HCT116 (cell line): ENCODE data around the gene SH3PXD2A. TPM values are rescaled to one million over a fixed set of nuclear protein-coding genes. Genes with fewer than 3 reads are reported as not detected.

ENCODE experiments used
- ATAC-seq: fragments of 200-7000 bp; cut with Tn5 transposase; 2 replicates; pipeline ENCODE4 v1.9.1; 2020; ENCODE audit warnings: mild to moderate bottlenecking, moderate library complexity
- BruUV-seq: library from RNA; stranded (reverse); fragments of 400-500 nt; replicated peaks from 2 replicates; lab custom pipeline; 2021; lab: Mats Ljungman, UMichigan
- CTCF ChIA-PET: fragments of 300-600 bp; sonication (Branson Sonifier 250); formaldehyde crosslinking; loops from one replicate; lab custom pipeline; 2021; ENCODE audit warnings: antibody characterized with exemption; lab: Charles Lee
- POLR2A ChIA-PET: fragments of 300-600, 350-600 bp; sonication (Branson Sonifier 250); formaldehyde crosslinking; loops from one replicate; lab custom pipeline; 2021; ENCODE audit warnings: antibody characterized with exemption; lab: Charles Lee
- RAD21 ChIA-PET, 2 experiments: fragments of 300-600 bp; sonication (Branson Sonifier 250); formaldehyde crosslinking; loops; one replicate each; lab custom pipeline; 2023; ENCODE audit warnings: low total read pairs in 2 of 2; ENCODE audit not compliant: uncharacterized antibody in 2 of 2, unreplicated experiment in 2 of 2, low non-redundant PET in 1 of 2; lab: Charles Lee
- DNase-seq: peaks from one replicate; pipeline ENCODE4 v3.0.0-alpha.2; 2010; ENCODE audit warnings: low read depth, low spot score
- H2AFZ ChIP-seq: fragments of 200-600 bp; shearing (Covaris generic), sonication (generic); 2 replicates; pipeline ENCODE4 v1.6.1; 2017; ENCODE audit warnings: low read depth, mixed run types, mixed read lengths, antibody characterized with exemption, low read length; ENCODE audit not compliant: poor library complexity, severe bottlenecking
- H3K27ac ChIP-seq: 2 replicates; pipeline ENCODE4 v1.5.1; 2012; ENCODE audit warnings: low read depth, low read length
- H3K27me3 ChIP-seq: fragments of 200-600 bp; sonication (generic); 2 replicates; pipeline ENCODE4 v1.6.1; 2016; ENCODE audit warnings: mixed run types, low read length, mixed read lengths; ENCODE audit not compliant: insufficient read depth
- H3K36me3 ChIP-seq, 2 experiments: fragments of 200-500 bp in 1 of 2; fragments of 200-600 bp in 1 of 2; sonication (Bioruptor generic) in 1 of 2; sonication (generic) in 1 of 2; 2 replicates each; pipeline versions ENCODE4 v1.5.1 to v1.6.1; 2014 to 2016; ENCODE audit warnings: low read length in 2 of 2, inconsistent platforms in 1 of 2, mixed read lengths in 1 of 2, mixed run types in 1 of 2; ENCODE audit not compliant: insufficient read depth in 2 of 2, control insufficient read depth in 1 of 2
- H3K4me1 ChIP-seq, 2 experiments: fragments of 200-600 bp in 1 of 2; sonication (generic) in 1 of 2; 2 replicates each; pipeline versions ENCODE4 v1.5.1 to v1.6.1; 2012 to 2017; ENCODE audit warnings: low read length in 2 of 2, inconsistent platforms in 1 of 2, mild to moderate bottlenecking in 1 of 2, mixed read lengths in 1 of 2, mixed run types in 1 of 2, moderate library complexity in 1 of 2; ENCODE audit not compliant: insufficient read depth in 2 of 2, control insufficient read depth in 1 of 2
- H3K4me2 ChIP-seq: fragments of 200-600 bp; sonication (generic); 2 replicates; pipeline ENCODE4 v1.6.1; 2017; ENCODE audit warnings: mixed run types, low read length, mixed read lengths
- H3K4me3 ChIP-seq, 2 experiments: fragments of 200-600 bp in 1 of 2; sonication (generic) in 1 of 2; replicated peaks in 1 of 2; 2 replicates each; pipeline ENCODE4 v1.5.1; 2011 to 2016; ENCODE audit warnings: low read length in 2 of 2, control low read depth in 1 of 2, low read depth in 1 of 2, mild to moderate bottlenecking in 1 of 2, mixed read lengths in 1 of 2, mixed run types in 1 of 2
- H3K79me2 ChIP-seq: fragments of 200-600 bp; sonication (generic); 2 replicates; pipeline ENCODE4 v1.6.1; 2017; ENCODE audit warnings: mild to moderate bottlenecking, mixed run types, low read length, moderate library complexity, mixed read lengths; ENCODE audit not compliant: insufficient read depth
- H3K9ac ChIP-seq: fragments of 200-600 bp; sonication (generic); 2 replicates; pipeline ENCODE4 v1.6.1; 2016; ENCODE audit warnings: low read length, mixed read lengths
- H3K9me2 ChIP-seq: fragments of 200-600 bp; sonication (generic), shearing (Covaris generic); 2 replicates; pipeline ENCODE4 v1.6.1; 2017; ENCODE audit warnings: mixed run types, mild to moderate bottlenecking, moderate library complexity; ENCODE audit not compliant: insufficient read depth
- H3K9me3 ChIP-seq, 2 experiments: fragments of 200-500 bp in 1 of 2; fragments of 200-600 bp in 1 of 2; sonication (Bioruptor generic) in 1 of 2; sonication (generic) in 1 of 2; 2 replicates each; pipeline ENCODE4 v1.6.1; 2014 to 2017; ENCODE audit warnings: low read length in 2 of 2, mixed read lengths in 2 of 2, inconsistent platforms in 1 of 2, low read depth in 1 of 2, mild to moderate bottlenecking in 1 of 2, mixed run types in 1 of 2, moderate library complexity in 1 of 2; ENCODE audit not compliant: control insufficient read depth in 1 of 2, insufficient read depth in 1 of 2
- H4K20me1 ChIP-seq: fragments of 200-600 bp; sonication (generic), shearing (Covaris generic); 2 replicates; pipeline ENCODE4 v1.6.1; 2017; ENCODE audit warnings: mixed run types, mild to moderate bottlenecking, moderate library complexity; ENCODE audit not compliant: insufficient read depth
- FOSL1 ChIP-seq: IDR thresholded peaks from 2 replicates; pipeline ENCODE4 v1.6.1; 2012; ENCODE audit warnings: low read depth
- JUND ChIP-seq: IDR thresholded peaks from 2 replicates; pipeline ENCODE4 v1.6.1; 2012
- RAD21 ChIP-seq: IDR thresholded peaks from 2 replicates; pipeline ENCODE4 v1.6.1; 2012; ENCODE audit warnings: low read depth, mild to moderate bottlenecking
- SIN3A ChIP-seq: IDR thresholded peaks from 2 replicates; pipeline ENCODE4 v1.6.1; 2012; ENCODE audit warnings: low read depth
- SRF ChIP-seq: IDR thresholded peaks from 2 replicates; pipeline ENCODE4 v1.6.1; 2012; ENCODE audit warnings: low read depth
- ZFX ChIP-seq: fragments of 450-650 bp; IDR thresholded peaks from 2 replicates; pipeline ENCODE4 v1.6.1; 2017
- intact Hi-C: fragments of 100-400 bp; cut with micrococcal nuclease; formaldehyde crosslinking; loops from 2 replicates; pipeline ENCODE4 v1.10.0; 2022
- total RNA-seq: library from RNA; stranded (reverse); gene quantifications from one replicate; pipeline ENCODE4 v1.2.1, GENCODE V29; 2021; ENCODE audit not compliant: unreplicated experiment
- TF ChIP-seq, protein P1 (sequence below): IDR thresholded peaks from 2 replicates; pipeline ENCODE4 v1.6.1; 2012; ENCODE audit warnings: low read depth

The SH3PXD2A gene
- total RNA-seq, 1 experiment from 2014 or later = 8.7 TPM

DNA sequence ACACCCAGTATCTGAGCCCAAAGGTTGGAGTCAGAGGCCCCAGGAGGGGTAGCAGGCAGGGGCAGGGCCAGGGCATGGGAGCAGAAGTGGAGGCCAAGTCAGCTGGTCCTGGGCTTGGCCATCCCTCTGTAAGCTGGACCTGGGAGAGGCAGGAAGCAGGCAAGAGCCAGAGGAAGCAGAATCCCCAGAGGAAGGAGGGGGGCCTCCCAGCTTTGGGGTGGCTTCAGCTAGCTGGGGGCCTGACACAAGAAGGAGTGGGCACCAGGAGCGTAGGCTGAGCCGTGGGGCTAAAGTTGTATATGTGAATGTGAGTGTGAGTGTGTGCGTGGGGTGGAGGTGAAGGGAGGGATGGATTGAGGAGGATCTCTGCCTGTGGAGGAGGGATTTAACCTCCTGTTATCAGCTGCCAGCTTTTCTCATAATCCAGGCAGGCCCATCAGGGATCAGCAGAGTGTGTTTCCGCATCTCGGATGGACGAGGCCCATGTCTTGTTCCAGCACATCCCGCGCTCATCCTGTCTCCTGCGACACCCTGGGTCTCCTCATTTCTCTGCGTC, 307.9 kb downstream of the SH3PXD2A start:
- H3K27ac ChIP-seq = no peak overlapping the region
- TF ChIP-seq SRF = no peak
- TF ChIP-seq SIN3A = no peak
- TF ChIP-seq, protein P1, sequence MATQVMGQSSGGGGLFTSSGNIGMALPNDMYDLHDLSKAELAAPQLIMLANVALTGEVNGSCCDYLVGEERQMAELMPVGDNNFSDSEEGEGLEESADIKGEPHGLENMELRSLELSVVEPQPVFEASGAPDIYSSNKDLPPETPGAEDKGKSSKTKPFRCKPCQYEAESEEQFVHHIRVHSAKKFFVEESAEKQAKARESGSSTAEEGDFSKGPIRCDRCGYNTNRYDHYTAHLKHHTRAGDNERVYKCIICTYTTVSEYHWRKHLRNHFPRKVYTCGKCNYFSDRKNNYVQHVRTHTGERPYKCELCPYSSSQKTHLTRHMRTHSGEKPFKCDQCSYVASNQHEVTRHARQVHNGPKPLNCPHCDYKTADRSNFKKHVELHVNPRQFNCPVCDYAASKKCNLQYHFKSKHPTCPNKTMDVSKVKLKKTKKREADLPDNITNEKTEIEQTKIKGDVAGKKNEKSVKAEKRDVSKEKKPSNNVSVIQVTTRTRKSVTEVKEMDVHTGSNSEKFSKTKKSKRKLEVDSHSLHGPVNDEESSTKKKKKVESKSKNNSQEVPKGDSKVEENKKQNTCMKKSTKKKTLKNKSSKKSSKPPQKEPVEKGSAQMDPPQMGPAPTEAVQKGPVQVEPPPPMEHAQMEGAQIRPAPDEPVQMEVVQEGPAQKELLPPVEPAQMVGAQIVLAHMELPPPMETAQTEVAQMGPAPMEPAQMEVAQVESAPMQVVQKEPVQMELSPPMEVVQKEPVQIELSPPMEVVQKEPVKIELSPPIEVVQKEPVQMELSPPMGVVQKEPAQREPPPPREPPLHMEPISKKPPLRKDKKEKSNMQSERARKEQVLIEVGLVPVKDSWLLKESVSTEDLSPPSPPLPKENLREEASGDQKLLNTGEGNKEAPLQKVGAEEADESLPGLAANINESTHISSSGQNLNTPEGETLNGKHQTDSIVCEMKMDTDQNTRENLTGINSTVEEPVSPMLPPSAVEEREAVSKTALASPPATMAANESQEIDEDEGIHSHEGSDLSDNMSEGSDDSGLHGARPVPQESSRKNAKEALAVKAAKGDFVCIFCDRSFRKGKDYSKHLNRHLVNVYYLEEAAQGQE = no peak
- TF ChIP-seq ZFX = no peak
- TF ChIP-seq FOSL1 = no peak
- no peak for TF ChIP-seq JUND
- TF ChIP-seq RAD21 = no peak
- BruUV-seq = no TSS peak
- H3K79me2 ChIP-seq = no peaks in the 10 kb centered on the region
- no peak for ATAC-seq
- POLR2A ChIA-PET = interaction anchor here (0.9 to 1.0 kb wide), 2 partner anchors 19 to 24 kb away, joined by 3 read pairs; no protein-coding TSS in a partner anchor
- H3K9me3 ChIP-seq = no peaks in the 10 kb centered on the region
- no peaks in the 10 kb centered on the region for H3K9me2 ChIP-seq
- no peak for DNase-seq
- no peaks in the 10 kb centered on the region for H3K27me3 ChIP-seq
- no peaks in the 10 kb centered on the region for H3K36me3 ChIP-seq
- RAD21 ChIA-PET = no interaction called here
- no peak overlapping the region for H2AFZ ChIP-seq
- peaks cover 8 to 32% of the 10 kb centered on the region in 2 experiments; a peak in 3 of 4 replicates for H3K4me1 ChIP-seq
- H3K4me3 ChIP-seq = no peak overlapping the region
- no peak overlapping the region for H3K9ac ChIP-seq
- no peaks in the 10 kb centered on the region for H4K20me1 ChIP-seq
- intact Hi-C loops = no loop called here
- no peak overlapping the region for H3K4me2 ChIP-seq
- CTCF ChIA-PET = interaction anchor here (4.0 kb wide), 1 partner anchor 17 kb away, joined by 19 read pairs; no protein-coding TSS in a partner anchor
